Renal pelvis (tissue), 4 donors: ENCODE data around the gene E2F1. TPM values are rescaled to one million over a fixed set of nuclear protein-coding genes. Genes with fewer than 3 reads are reported as not detected.
"Not testable (repeated sequence)": the region's sequence is repeated elsewhere in the genome, so short reads cannot be mapped to it uniquely, and the experiment has no call there.

ENCODE experiments used
- DNase-seq: peaks from one replicate; pipeline ENCODE4 v3.0.0-alpha.2; 2013
- polyA plus RNA-seq, 3 donors: library from polyadenylated mRNA; unstranded; fragments of 120-200 nt; gene quantifications; one replicate each; pipeline ENCODE4 v1.2.1, GENCODE V29; 2013; ENCODE audit not compliant: insufficient read length in 3 of 3

Gene E2F1
- polyA plus RNA-seq, 3 donors: 12.1 to 14.6 (median 14.3) TPM

DNA sequence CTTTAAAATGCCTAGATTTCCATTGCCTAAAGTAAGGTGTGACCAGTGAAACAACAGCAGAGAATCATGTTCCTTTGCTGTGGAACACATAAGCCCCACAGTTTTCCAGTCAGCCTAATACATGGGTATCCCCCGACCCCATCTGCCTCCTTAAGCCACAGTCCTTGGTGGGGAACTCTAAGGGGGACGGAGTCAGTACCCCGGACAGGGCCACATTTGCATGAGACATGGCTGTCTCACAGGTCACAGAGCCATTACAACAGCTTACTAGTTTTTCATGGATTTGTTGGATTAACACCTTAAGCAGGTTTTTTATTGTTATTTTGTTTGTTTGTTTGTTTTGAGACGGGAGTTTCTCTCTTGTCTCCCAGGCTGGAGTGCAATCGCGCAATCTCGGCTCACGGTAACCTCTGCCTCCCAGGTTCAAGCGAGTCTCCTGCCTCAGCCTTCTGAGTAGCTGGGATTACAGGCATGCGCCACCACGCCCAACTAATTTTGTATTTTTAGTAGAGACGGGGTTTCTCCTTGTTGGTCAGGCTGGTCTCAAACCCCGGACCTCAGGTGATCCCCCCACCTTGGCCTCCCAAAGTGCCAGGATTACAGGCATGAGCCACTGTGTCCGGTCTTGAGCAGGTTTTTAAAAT is 39.1 kb downstream of the E2F1 start:
- not testable (repeated sequence) for DNase-seq

- DNase-seq: no peak
Observed at GRCh38 chr20:33646191-33646590, 40.0 kb downstream of the E2F1 start.

DNA sequence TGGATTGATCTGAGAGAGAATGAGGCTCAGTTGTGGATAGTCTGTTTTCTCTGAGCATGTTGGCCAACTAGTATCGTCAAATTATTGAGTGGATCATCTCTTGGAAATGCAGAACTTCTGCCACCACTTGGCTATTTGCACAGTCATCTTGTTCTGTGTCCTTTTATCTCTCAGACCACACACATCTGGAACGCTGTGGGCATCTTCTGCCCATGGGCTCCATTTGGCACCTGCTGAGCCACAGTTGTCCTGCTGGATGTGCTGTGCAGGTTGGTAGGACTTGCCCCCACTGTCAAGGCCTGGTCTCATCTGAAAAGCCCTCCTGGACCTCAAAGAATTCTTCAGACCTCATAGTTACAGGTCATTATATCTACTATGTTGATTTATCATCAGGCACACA is 40.8 kb downstream of the E2F1 start:
- no peak for DNase-seq

GRCh38 chr20:33645072-33645358 is 41.2 kb downstream of the E2F1 start:
- no peak for DNase-seq

- DNase-seq: no peak
Observed at GRCh38 chr20:33644313-33645071, 41.7 kb downstream of the E2F1 start.

DNA sequence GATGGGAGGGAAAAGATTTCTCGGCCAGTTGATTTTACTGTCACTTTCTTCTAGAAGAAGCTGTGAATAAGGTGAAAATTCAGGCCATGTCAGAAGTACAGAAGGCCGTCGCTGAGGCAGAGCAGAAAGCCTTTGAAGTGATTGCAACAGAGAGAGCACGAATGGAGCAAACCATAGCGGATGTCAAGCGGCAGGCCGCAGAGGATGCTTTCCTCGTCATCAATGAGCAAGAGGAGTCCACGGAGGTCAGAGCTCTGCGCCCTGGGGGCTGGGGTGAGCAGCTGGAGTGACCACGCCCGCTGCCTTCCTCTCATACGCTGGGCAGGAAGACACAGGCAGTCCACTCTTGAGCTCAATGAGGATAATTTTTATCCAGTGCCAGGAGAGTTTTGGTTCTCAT is 45.9 kb downstream of the E2F1 start:
- no peak for DNase-seq

DNA sequence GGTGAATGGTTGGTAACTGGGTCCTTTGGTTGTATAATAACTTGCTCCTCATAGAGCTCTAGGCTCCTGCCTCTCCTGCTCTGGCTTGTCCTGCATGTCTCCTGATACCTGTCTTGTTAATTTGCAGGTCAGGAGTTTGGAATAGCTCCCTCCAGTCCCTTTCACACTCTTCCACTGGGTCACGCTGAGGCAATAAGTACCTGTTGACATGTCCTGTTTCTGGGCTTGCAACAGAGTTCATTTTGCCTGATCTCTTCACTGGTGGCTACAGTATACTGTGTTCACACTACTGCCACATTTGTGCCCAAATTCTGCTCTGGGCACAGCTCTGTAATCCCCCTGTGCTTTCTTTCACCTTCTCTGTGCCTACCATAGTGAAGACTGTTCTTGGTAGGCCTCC is 49.4 kb downstream of the E2F1 start:
- no peak for DNase-seq

- DNase-seq: no peak
Observed at GRCh38 chr20:33635341-33635740, 50.8 kb downstream of the E2F1 start.

GRCh38 chr20:33631910-33632309 is 54.3 kb downstream of the E2F1 start:
- not testable (repeated sequence) for DNase-seq

DNA sequence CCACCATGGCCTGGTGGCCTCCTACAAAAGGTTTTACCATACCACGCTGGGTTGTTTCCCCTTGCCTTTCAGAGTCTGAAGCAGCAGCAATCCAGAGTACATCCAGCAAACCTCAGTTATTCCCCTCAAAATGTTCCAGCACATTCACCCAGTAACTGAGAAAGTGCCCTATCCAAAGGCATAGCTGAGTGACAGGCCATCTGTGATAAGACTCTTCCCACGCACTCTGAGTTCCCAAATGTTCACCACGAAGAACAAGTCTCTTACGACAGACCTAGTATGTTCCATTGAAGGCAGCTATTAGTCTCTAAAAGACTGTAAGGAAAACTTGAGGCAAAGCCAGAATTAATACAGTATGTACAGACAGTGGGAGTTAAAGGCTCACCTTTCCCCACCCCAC is 55.7 kb downstream of the E2F1 start:
- no peak for DNase-seq

DNA sequence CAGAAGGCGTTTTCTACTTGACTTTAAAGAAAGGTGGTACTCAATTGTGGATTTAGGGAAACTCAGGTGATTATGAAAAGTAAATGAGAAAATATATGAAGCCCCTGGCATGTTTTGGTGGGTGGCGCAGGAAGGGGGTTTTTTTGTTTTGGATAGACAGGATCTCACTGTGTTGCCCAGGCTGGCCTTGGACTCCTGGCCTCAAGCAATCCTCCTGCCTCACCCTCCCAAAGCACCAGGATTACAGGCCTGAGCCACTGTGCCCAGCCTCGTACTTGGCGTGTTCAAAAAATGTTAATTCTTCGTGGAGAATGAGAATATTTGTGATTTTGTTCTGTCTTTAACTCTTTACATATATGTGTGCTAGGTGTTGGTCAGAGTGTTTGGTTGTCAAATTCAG is 56.2 kb downstream of the E2F1 start:
- DNase-seq: no peak

- no peak for DNase-seq
Observed at GRCh38 chr20:33629533-33629932, 56.7 kb downstream of the E2F1 start.

DNA sequence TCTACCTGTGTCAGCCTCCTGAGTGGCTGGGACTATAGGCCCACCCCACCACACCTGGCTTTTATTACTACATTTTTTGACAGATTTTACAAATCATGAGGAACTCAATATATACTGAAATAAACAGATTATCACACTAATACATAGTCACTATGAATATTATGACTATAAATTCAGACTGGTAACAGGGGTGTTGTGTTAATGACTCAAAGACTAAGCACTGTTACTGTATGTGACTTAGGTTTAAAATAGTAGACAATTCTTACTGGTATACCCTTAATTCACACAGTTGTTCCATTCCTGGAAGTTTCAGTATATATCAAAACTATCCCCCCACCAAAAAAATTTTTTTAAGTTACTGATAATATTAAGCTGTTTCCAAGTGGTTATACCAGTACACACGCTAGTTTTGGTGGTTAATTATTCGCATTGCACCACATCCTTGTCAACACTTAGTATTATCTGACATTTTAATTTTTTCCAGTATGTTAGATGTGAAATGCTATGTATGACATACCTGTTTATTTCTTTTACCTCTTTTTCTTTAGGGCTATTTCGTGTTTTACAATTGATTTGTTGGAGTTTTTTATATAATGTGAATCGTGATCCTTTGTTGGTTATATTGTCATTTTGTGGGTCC is 58.5 kb downstream of the E2F1 start:
- DNase-seq: no peak

DNA sequence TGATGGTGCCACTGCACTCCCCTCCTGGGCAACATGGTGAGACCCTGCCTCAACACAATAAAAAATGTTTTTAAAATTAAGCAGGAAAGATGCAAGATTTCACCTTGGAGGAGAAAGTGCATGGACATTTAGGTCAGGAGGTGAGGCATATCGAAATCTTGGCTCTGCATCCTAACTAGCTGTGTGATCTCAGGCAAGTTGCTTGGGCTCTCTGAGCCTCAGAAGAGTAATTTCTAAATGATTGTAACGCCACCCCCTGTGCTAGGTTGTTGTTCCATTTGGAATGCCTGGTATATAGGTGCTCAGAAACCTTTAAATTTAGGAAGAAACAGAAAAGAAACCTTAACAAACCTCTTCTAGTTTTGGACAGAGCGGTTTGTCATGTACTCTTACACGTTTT is 60.0 kb downstream of the E2F1 start:
- no peak for DNase-seq

Other genes with a start within 250 kb of the E2F1 start
- gene SNTA1, start 242.6 kb downstream of the E2F1 start, polyA plus RNA-seq: 10 to 100 TPM in 2 of 3 donors, 1 to 10 TPM in 1; 10.0 to 13.8 (median 11.7) TPM
- 10 to 100 TPM; 22.6 to 35.2 (median 30.1) TPM for gene CBFA2T2, start 196.3 kb downstream of the E2F1 start, polyA plus RNA-seq
- gene C20orf144, start 24.1 kb downstream of the E2F1 start, polyA plus RNA-seq: under 1 TPM; 0.26 to 0.49 (median 0.43) TPM
- under 1 TPM; 0.45 to 0.71 (median 0.50) TPM for gene ACTL10, start 19.4 kb downstream of the E2F1 start, polyA plus RNA-seq
- gene NECAB3, start 12.0 kb downstream of the E2F1 start, polyA plus RNA-seq: 10 to 100 TPM; 17.2 to 23.2 (median 19.2) TPM
- gene PXMP4, start 33.9 kb upstream of the E2F1 start, polyA plus RNA-seq: 10 to 100 TPM in 1 of 3 donors, 1 to 10 TPM in 2; 8.1 to 11.8 (median 8.9) TPM
- gene ZNF341, start 45.6 kb upstream of the E2F1 start, polyA plus RNA-seq: 1 to 10 TPM; 3.3 to 4.4 (median 4.4) TPM
- 100 to 1,000 TPM in 1 of 3 donors, 10 to 100 TPM in 2; 96.0 to 119 (median 99.3) TPM for gene CHMP4B, start 125.0 kb upstream of the E2F1 start, polyA plus RNA-seq